Right lobe of liver (tissue), 6 donors: Measurements from ENCODE around the gene PRR3. TPM values are rescaled to one million over a fixed set of nuclear protein-coding genes. Genes with fewer than 3 reads are reported as not detected.
A peak's percentile ranks its signal among the peaks of the same experiment; 100 is the strongest.

Source experiments
- ATAC-seq, 4 donors: fragments of 200-7000 bp; cut with Tn5 transposase; one replicate each; pipeline ENCODE4 v1.9.1; 2020; ENCODE audit warnings: mild to moderate bottlenecking in 4 of 4, moderate library complexity in 4 of 4
- DNase-seq, 3 donors: peaks; one replicate each; pipeline ENCODE4 v3.0.0-alpha.2; 2020
- H3K27ac ChIP-seq, 3 donors: fragments of 200-600 bp; one replicate each; pipeline ENCODE4 v1.8.0; 2022
- H3K27me3 ChIP-seq, 2 donors: fragments of 200-600 bp; one replicate each; pipeline ENCODE4 v1.8.0; 2022
- H3K36me3 ChIP-seq, 4 donors: fragments of 200-600 bp; sonication (generic) in 1 of 4; one replicate each; pipeline versions ENCODE4 v1.5.1 to v1.8.0; 2017 to 2022; ENCODE audit warnings: control low read depth in 1 of 4
- H3K4me1 ChIP-seq, 4 donors: fragments of 200-600 bp; sonication (generic) in 1 of 4; one replicate each; pipeline versions ENCODE4 v1.5.1 to v1.8.0; 2017 to 2022; ENCODE audit warnings: control low read depth in 1 of 4
- H3K4me3 ChIP-seq, 3 donors: fragments of 200-600 bp; one replicate each; pipeline ENCODE4 v1.8.0; 2022
- H3K9me3 ChIP-seq, 4 donors: fragments of 200-600 bp; sonication (generic) in 1 of 4; one replicate each; pipeline versions ENCODE4 v1.5.1 to v1.8.0; 2017 to 2022; ENCODE audit warnings: control low read depth in 1 of 4
- CTCF ChIP-seq, 4 donors: fragments of 200-600 bp in 3 of 4; fragments of 450-650 bp in 1 of 4; IDR thresholded peaks; one replicate each; pipeline versions ENCODE4 v1.5.1 to v1.8.0; 2016 to 2022; ENCODE audit warnings: antibody characterized with exemption in 4 of 4, mild to moderate bottlenecking in 2 of 4
- POLR2A ChIP-seq: fragments of 450-650 bp; IDR thresholded peaks from one replicate; pipeline ENCODE4 v1.6.1; 2017; ENCODE audit warnings: antibody characterized with exemption, mild to moderate bottlenecking
- WGBS: methylation state at CpG from one replicate; pipeline ENCODE4 v1.1.6; 2018; ENCODE audit warnings: low coverage, low lambda C conversion rate; ENCODE audit not compliant: insufficient coverage; ENCODE audit errors: missing lambda C conversion rate; 5-methylcytosine and 5-hydroxymethylcytosine counted together
- intact Hi-C, 2 donors: fragments of 100-400 bp; cut with DNase I; formaldehyde crosslinking; loops; one replicate each; pipeline versions ENCODE4 v1.11.2 to v1.14.1; 2022
- total RNA-seq, 6 experiments: library from RNA; depleted of rRNA in 2 of 6; stranded (reverse); fragments of >200 nt in 2 of 6; fragmentation: NEBNext Ultra II Directional in 3 of 6; extraction: Animal tissue kit (Norgen Biotek cat#: 25700) in 3 of 6; gene quantifications; one replicate each; pipeline versions ENCODE4 v1.1.0 to v1.2.4, GENCODE V29; 2016 to 2023
- donor health status: DM: no; HTN: yes; CAD: no.
- donor health status: DM: no; HTN: no; CAD: no.
- donor health status: DM: no; HTN: no; CAD: no.
- donor health status: DM: no; HTN: yes; CAD: no.
- donor health status: DM: no; HTN: yes; CAD: no.

Gene PRR3
- total RNA-seq, 6 experiments from 2014 or later = 2.3 to 3.8 (median 2.6) TPM

GRCh38 chr6:30601815-30602641 lies 44.9 kb downstream of the PRR3 start:
- no peaks in the 10 kb centered on the region for H3K27me3 ChIP-seq
- TF ChIP-seq CTCF (IDR thresholded peaks at IDR 0.05) (no peak), POLR2A (no peak)
- H3K27ac ChIP-seq = no peak overlapping the region
- no peaks in the 10 kb centered on the region for H3K9me3 ChIP-seq
- no peak overlapping the region for H3K4me3 ChIP-seq
- peaks cover 19 to 67% (median 46%) of the 10 kb centered on the region in 4 donors for H3K36me3 ChIP-seq
- intact Hi-C loops = loop anchor here in 1 of 2 donors (10.0 kb wide), 1 partner anchor 117 kb away; the partner anchor contains the start of gene HLA-E
- no peak for DNase-seq
- no peaks in the 10 kb centered on the region for H3K4me1 ChIP-seq
- 89% methylated on average over 10 of the region's 39 CpGs for WGBS
- ATAC-seq = peak in 3 of 4 donors; percentile 2 to 9 (median 2)

GRCh38 chr6:30603961-30604360 lies 46.9 kb downstream of the PRR3 start:
- no peaks in the 10 kb centered on the region for H3K27me3 ChIP-seq
- H3K27ac ChIP-seq = no peak overlapping the region
- H3K4me3 ChIP-seq = no peak overlapping the region
- TF ChIP-seq CTCF (IDR thresholded peaks at IDR 0.05) (no peak), POLR2A (no peak)
- H3K4me1 ChIP-seq = no peaks in the 10 kb centered on the region
- H3K36me3 ChIP-seq = peaks cover 19 to 86% (median 55%) of the 10 kb centered on the region in 4 donors
- no peaks in the 10 kb centered on the region for H3K9me3 ChIP-seq
- ATAC-seq = no peak
- intact Hi-C loops = loop anchor here in 1 of 2 donors (10.0 kb wide), 1 partner anchor 119 kb away; the partner anchor contains the start of gene HLA-E
- DNase-seq = no peak
- 65% methylated on average over 4 of the region's 13 CpGs for WGBS

DNA sequence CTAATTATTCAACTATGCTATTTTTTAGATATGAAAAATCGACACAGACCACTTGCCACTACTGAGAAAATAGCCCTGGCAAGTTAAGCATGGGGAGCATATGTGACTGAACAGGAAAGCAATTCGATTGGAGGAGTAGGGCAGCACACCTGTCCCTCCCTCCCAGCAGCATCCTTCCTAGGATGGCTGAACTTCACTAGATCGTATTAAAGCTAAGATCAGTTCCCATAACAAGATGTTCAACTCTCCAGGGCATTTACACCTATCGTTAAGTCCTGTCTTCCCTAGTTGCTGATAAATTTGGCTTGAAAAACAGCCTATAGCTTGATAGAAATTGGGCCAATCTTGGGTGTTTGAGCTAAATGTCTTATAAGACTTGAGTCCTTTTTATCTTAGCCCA lies 53.0 kb downstream of the PRR3 start:
- peaks cover 0 to 9% (median 5%) of the 10 kb centered on the region in 4 donors for H3K4me1 ChIP-seq
- no peaks in the 10 kb centered on the region for H3K9me3 ChIP-seq
- DNase-seq (no peak), ATAC-seq (no peak)
- WGBS = 63% methylated on average over 3 of the region's 4 CpGs
- intact Hi-C loops = no loop called here
- no peak overlapping the region for H3K4me3 ChIP-seq
- peaks cover 3 to 48% (median 28%) of the 10 kb centered on the region in 4 donors for H3K36me3 ChIP-seq
- TF ChIP-seq CTCF (IDR thresholded peaks at IDR 0.05) (no peak), POLR2A (no peak)
- no peak overlapping the region for H3K27ac ChIP-seq
- H3K27me3 ChIP-seq = no peaks in the 10 kb centered on the region

DNA sequence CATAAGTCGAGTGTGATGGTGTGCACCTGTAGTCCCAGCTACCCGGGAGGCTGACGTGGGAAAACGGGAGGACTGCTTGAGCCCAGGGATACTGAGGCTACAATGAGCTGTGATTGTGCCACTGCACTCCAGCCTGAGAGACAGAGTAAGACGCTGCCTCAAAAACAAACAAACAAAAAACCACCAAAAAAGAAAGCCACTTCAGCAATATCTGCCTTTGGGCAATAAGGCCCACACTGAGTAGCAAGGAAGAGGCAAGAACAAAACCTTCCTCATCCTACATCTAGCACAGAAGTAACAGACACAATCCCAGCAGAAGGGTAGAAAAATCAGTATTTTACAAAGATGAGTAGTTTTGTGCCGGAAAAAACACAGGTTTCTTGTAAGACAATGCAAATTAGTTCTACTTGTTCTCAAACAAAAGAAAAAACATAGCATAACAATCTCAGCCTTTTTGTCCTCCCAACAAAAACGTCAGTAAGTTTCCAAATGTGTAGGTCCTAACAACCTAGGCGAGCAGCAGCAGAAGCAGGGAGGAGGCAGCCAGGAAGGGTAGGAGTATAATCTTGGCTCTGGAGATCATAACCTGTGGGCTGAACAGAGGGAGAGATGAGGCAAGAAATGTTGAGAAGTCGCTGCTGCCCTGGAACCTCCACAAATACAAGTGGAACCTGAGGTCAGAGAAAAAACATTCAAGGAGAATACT lies 54.2 kb downstream of the PRR3 start:
- DNase-seq = no peak
- intact Hi-C loops = no loop called here
- H3K36me3 ChIP-seq = peaks cover 0 to 39% (median 22%) of the 10 kb centered on the region in 4 donors
- no peak overlapping the region for H3K27ac ChIP-seq
- TF ChIP-seq CTCF (IDR thresholded peaks at IDR 0.05) = no peak
- H3K9me3 ChIP-seq = no peaks in the 10 kb centered on the region
- H3K4me1 ChIP-seq = peaks cover 0 to 9% (median 5%) of the 10 kb centered on the region in 4 donors
- 64% methylated on average over 9 of the region's 9 CpGs for WGBS
- ATAC-seq = no peak
- no peak overlapping the region for H3K4me3 ChIP-seq
- H3K27me3 ChIP-seq = no peaks in the 10 kb centered on the region
